Measurements from ENCODE around the gene TMEM170B. TPM values are rescaled to one million over a fixed set of nuclear protein-coding genes. Genes with fewer than 3 reads are reported as not detected.

Gene TMEM170B
- total RNA-seq, 1 experiment from 2014 or later: 3.5 TPM

DNA sequence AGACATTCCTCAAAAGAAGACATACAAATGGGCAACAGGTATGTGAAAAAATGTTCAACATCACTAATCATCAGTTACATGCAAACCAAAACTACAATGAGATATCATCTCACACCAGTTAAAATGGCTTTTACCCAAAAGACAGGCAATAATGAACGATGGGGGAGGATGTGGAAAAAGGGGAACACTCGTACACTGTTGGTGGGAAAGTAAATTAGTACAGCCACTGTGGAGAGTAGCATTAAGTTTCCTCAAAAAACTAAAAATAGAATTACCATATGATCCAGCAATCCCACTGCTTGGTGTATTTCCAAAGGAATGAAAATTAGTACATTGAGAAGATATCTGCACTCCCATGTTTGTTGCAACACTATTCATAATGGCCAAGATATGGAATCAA, 8.6 kb upstream of the TMEM170B start:
- DNase-seq (ENCODE audit: low spot score): no peak
- no peak for ATAC-seq
- TF ChIP-seq NR2C2 (CRISPR knock-in tag; IDR thresholded peaks at IDR 0.05): no peak
- no peak for TF ChIP-seq ZNF396 (CRISPR knock-in tag; IDR thresholded peaks at IDR 0.05; ENCODE audit: borderline replicate concordance)
- TF ChIP-seq GTF2I (CRISPR knock-in tag; conservative IDR thresholded peaks at IDR 0.05): no peak
- TF ChIP-seq SMAD3 (CRISPR knock-in tag; IDR thresholded peaks at IDR 0.05; ENCODE audit: borderline replicate concordance): no peak
- no peak for TF ChIP-seq JAZF1 (CRISPR knock-in tag; IDR thresholded peaks at IDR 0.05)
- TF ChIP-seq IRF2 (CRISPR knock-in tag; IDR thresholded peaks at IDR 0.05; ENCODE audit: borderline replicate concordance, low read depth): no peak
- TF ChIP-seq, protein P1, sequence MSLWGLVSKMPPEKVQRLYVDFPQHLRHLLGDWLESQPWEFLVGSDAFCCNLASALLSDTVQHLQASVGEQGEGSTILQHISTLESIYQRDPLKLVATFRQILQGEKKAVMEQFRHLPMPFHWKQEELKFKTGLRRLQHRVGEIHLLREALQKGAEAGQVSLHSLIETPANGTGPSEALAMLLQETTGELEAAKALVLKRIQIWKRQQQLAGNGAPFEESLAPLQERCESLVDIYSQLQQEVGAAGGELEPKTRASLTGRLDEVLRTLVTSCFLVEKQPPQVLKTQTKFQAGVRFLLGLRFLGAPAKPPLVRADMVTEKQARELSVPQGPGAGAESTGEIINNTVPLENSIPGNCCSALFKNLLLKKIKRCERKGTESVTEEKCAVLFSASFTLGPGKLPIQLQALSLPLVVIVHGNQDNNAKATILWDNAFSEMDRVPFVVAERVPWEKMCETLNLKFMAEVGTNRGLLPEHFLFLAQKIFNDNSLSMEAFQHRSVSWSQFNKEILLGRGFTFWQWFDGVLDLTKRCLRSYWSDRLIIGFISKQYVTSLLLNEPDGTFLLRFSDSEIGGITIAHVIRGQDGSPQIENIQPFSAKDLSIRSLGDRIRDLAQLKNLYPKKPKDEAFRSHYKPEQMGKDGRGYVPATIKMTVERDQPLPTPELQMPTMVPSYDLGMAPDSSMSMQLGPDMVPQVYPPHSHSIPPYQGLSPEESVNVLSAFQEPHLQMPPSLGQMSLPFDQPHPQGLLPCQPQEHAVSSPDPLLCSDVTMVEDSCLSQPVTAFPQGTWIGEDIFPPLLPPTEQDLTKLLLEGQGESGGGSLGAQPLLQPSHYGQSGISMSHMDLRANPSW (CRISPR knock-in tag; conservative IDR thresholded peaks at IDR 0.05; ENCODE audit: low read depth): no peak
- no peak for TF ChIP-seq NR1H2 (CRISPR knock-in tag; IDR thresholded peaks at IDR 0.05)
- no peak for TF ChIP-seq NFYB (CRISPR knock-in tag; conservative IDR thresholded peaks at IDR 0.05; ENCODE audit: low read depth)
- TF ChIP-seq, protein P2, sequence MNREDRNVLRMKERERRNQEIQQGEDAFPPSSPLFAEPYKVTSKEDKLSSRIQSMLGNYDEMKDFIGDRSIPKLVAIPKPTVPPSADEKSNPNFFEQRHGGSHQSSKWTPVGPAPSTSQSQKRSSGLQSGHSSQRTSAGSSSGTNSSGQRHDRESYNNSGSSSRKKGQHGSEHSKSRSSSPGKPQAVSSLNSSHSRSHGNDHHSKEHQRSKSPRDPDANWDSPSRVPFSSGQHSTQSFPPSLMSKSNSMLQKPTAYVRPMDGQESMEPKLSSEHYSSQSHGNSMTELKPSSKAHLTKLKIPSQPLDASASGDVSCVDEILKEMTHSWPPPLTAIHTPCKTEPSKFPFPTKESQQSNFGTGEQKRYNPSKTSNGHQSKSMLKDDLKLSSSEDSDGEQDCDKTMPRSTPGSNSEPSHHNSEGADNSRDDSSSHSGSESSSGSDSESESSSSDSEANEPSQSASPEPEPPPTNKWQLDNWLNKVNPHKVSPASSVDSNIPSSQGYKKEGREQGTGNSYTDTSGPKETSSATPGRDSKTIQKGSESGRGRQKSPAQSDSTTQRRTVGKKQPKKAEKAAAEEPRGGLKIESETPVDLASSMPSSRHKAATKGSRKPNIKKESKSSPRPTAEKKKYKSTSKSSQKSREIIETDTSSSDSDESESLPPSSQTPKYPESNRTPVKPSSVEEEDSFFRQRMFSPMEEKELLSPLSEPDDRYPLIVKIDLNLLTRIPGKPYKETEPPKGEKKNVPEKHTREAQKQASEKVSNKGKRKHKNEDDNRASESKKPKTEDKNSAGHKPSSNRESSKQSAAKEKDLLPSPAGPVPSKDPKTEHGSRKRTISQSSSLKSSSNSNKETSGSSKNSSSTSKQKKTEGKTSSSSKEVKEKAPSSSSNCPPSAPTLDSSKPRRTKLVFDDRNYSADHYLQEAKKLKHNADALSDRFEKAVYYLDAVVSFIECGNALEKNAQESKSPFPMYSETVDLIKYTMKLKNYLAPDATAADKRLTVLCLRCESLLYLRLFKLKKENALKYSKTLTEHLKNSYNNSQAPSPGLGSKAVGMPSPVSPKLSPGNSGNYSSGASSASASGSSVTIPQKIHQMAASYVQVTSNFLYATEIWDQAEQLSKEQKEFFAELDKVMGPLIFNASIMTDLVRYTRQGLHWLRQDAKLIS (CRISPR knock-in tag; IDR thresholded peaks at IDR 0.05; ENCODE audit: borderline replicate concordance): no peak
- no peak for TF ChIP-seq ZNF138 (CRISPR knock-in tag; conservative IDR thresholded peaks at IDR 0.05)
- H3K4me1 Mint-ChIP-seq: no peaks in the 10 kb centered on the region
- H3K36me3 Mint-ChIP-seq: no peaks in the 10 kb centered on the region
- no peak overlapping the region for H3K27ac Mint-ChIP-seq
- ChIA-PET CTCF (no interaction called here), POLR2A (no interaction called here)
- H3K4me3 Mint-ChIP-seq: no peak overlapping the region
- no peaks in the 10 kb centered on the region for H3K27me3 Mint-ChIP-seq (ENCODE audit: low read depth)
- no peaks in the 10 kb centered on the region; the same call in 1 of the 2 replicates for H3K9me3 Mint-ChIP-seq

DNA sequence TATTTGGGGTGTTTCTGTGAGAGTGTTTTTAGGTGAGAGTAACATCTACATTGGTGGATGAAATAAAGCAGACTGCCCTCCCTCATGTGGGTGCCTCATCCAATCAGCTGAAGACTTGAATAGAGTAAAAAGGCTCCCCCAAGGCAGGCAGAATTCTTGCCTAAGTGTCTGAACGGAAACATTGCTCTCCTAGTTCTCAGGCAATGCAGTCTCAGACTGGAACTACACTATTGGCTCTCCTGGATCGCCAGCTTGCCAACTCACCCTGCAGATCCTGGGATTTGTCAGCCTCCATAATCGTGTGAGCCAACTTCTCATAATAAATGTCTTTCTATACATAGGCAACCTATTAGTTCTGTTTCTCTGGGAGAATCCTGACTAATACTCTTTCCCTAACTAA, 5.5 kb upstream of the TMEM170B start:
- ATAC-seq: no peak
- no peak for DNase-seq (ENCODE audit: low spot score)
- CTCF ChIA-PET: no interaction called here
- POLR2A ChIA-PET: no interaction called here
- Mint-ChIP-seq H3K4me3 (no peak overlapping the region), H3K4me1 (peaks cover 12% of the 10 kb centered on the region), H3K27me3 (ENCODE audit: low read depth) (peaks cover 13% of the 10 kb centered on the region), H3K36me3 (no peaks in the 10 kb centered on the region), H3K9me3 (no peaks in the 10 kb centered on the region; the same call in 1 of the 2 replicates), H3K27ac (no peak overlapping the region)
- TF ChIP-seq, protein P3, sequence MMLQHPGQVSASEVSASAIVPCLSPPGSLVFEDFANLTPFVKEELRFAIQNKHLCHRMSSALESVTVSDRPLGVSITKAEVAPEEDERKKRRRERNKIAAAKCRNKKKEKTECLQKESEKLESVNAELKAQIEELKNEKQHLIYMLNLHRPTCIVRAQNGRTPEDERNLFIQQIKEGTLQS (CRISPR knock-in tag; conservative IDR thresholded peaks at IDR 0.05): no peak
- TF ChIP-seq, protein P4, sequence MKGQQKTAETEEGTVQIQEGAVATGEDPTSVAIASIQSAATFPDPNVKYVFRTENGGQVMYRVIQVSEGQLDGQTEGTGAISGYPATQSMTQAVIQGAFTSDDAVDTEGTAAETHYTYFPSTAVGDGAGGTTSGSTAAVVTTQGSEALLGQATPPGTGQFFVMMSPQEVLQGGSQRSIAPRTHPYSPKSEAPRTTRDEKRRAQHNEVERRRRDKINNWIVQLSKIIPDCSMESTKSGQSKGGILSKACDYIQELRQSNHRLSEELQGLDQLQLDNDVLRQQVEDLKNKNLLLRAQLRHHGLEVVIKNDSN (CRISPR knock-in tag; IDR thresholded peaks at IDR 0.05): no peak
- TF ChIP-seq CREM (CRISPR knock-in tag; IDR thresholded peaks at IDR 0.05) (no peak), CREB1 (CRISPR knock-in tag; IDR thresholded peaks at IDR 0.05) (no peak), NR2C2 (CRISPR knock-in tag; IDR thresholded peaks at IDR 0.05) (no peak), SMAD4 (CRISPR knock-in tag; IDR thresholded peaks at IDR 0.05) (no peak), CBFB (CRISPR knock-in tag; IDR thresholded peaks at IDR 0.05; ENCODE audit: low read depth) (no peak)
- TF ChIP-seq, protein P5, sequence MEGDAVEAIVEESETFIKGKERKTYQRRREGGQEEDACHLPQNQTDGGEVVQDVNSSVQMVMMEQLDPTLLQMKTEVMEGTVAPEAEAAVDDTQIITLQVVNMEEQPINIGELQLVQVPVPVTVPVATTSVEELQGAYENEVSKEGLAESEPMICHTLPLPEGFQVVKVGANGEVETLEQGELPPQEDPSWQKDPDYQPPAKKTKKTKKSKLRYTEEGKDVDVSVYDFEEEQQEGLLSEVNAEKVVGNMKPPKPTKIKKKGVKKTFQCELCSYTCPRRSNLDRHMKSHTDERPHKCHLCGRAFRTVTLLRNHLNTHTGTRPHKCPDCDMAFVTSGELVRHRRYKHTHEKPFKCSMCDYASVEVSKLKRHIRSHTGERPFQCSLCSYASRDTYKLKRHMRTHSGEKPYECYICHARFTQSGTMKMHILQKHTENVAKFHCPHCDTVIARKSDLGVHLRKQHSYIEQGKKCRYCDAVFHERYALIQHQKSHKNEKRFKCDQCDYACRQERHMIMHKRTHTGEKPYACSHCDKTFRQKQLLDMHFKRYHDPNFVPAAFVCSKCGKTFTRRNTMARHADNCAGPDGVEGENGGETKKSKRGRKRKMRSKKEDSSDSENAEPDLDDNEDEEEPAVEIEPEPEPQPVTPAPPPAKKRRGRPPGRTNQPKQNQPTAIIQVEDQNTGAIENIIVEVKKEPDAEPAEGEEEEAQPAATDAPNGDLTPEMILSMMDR (IDR thresholded peaks at IDR 0.05): no peak
